HG02870 (cell line): ENCODE results near the gene MAP3K3.
"Not testable (repeated sequence)": the region's sequence is repeated elsewhere in the genome, so short reads cannot be mapped to it uniquely, and the experiment has no call there.

ENCODE experiments used
- ATAC-seq: cut with Tn5 transposase; IDR thresholded peaks from one replicate; pipeline ENCODE4 v1.9.1; 2021; ENCODE audit warnings: mild to moderate bottlenecking, moderate library complexity; ENCODE audit not compliant: unreplicated experiment

The MAP3K3 gene

DNA sequence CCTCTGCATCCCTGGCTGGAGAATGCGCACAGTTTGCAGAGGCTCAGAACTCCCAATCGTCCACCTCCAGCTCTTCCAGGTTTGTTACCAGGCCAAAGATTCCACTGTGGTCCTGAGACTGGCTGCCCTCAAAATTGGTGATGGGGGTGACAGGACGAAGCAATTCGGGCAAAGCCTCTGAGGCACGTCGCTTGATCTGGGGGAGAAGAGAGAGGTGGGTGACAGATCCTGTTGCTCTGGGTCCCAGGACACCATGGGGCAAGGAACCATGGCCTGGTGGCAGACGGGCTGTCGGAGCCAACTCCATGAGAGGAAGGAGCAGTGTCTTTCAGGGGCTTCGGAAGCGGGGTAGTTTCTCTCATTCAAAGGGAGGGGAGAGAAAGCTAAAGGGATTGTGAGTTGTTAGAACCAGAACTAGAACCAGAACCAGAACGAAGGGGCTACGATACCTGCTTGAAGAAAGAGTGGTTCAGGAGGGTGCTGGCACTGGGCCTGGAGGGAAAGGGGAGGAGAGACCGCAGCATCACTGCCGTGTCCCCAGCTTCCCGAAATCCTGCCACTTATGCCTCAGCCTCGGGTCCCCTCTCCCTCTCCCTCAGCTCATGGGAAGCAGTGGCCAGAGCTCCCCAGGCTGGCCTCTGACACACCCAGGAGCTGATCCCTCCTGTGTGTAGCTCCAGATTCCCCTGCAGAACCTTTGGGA, 81.5 kb downstream of the MAP3K3 start:
- ATAC-seq = no peak

DNA sequence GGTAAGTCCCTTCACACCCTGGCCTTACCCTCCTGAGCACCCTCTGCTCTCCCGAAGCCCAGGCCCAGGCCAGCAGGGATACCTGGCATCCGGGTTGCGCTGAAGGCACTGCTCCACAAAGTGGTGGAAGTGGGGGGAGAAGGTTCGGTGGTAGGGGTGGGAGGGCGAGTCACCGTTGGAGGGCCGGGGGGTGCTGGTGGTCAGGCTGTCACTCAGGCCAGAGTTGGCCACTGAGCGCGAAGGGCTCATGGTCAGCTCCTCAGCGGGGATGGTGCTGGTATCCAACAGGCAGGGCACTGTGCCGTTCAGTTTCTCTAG, 82.0 kb downstream of the MAP3K3 start:
- no peak for ATAC-seq

DNA sequence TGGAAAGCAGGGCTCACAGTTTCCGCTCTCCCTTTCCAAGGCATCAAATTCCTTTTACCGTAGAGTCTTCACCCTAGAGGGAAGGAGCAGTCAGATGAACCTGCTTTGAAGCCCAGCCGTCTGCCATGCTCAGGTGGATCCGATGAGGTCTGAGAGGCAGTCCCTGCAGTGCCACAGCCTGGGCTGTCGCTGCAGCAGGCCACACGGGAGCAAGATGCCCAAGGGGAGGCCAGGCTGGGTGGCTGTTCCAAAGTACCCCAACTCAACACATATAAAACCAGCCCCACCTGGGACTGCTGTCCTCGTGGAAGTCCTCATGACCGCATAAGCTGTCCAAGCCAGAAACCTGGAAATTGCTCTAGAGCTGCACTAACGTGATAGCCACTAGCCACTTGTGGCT, 82.6 kb downstream of the MAP3K3 start:
- ATAC-seq = no peak

DNA sequence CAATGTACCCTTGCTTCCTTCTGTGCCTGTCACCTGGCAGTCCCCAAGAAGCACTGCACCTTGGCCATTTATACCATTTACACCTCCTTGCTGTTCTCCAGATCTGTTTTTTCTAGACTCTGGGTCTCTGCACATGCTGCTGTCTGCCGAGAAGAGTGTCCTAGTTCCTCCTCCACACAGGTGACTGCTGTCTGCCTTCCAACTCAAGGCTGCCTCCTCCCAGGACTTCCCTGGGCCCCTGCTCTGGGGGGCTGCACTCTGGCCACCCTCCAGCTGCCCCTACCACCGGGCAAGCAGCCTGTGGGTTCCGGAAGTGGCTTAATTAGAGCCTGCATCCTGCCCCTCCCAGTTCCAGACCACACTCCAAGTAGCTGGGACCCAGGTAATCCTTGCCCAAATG, 83.4 kb downstream of the MAP3K3 start:
- no peak for ATAC-seq

DNA sequence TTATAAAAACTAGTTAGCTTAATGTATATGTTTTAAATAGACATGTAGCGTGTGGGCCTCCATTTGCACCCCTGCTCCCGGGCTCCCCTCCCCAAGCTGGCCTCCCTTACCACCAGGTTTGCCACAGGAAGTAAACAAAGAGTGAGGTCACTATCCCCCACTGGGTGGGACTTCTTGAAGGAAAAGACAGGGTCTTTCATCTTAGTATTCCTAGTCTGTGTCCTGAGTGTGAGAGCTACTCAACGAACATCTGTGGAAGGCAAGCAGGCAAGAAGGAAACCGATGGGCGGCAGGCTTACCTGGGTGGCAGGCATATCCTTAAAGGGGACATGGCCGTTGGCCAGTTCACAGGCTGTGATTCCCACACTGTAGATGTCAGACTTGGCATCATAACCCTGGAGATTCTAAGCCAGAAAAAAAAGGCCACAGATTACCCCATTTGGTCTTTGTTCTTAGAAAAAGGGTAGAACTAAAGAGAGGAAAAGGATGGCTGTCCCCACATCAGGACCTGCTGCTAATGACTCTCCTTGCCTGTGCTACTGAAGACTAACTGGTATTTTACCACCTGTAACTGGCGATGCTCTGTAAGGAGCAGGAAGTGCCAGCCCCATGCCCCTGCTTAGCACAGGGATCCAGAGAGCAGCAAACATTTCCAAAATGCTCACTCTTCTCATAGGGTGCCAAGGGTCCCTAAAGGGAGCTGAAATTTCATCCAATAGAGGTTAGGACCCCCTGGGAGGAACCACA, 84.3 kb downstream of the MAP3K3 start:
- no peak for ATAC-seq

DNA sequence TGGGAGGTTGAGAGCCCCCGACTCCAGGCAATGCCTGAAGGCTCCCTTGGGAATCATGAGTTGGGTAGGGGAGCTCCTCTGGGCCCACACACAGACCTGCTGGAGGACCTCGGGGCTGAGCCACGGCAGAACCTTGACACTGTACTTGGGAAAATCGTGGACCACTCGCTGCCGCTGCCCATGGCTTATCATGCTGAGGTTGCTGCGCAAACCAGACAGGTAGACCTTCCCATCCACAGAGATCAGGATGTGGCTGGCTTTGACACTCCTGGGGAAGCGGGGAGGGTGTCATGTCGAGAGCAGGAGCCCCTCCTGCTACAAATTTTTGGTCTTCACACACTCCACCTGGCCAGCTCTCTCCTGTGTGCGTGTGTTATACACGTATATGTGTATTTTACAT, 84.9 kb downstream of the MAP3K3 start:
- no peak for ATAC-seq

DNA sequence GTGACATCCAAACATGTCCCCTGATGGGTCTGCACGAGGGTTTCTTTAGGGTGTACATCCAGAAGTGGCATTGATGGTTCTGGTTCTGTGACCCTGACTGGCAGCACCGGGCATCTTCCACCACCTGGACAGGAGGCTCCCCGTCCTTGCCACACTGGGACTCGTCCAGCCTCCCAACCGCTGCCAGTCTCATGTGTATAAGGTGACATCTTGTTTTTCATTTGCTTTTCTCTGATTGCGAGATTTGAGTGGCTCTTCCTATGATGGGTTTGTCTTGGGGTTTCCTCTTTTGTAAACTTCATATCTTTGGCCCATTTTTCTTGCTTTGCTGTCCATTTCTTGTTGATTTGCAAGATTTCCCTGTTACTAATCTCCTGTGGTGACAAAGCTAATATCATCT, 86.9 kb downstream of the MAP3K3 start:
- ATAC-seq = no peak

DNA sequence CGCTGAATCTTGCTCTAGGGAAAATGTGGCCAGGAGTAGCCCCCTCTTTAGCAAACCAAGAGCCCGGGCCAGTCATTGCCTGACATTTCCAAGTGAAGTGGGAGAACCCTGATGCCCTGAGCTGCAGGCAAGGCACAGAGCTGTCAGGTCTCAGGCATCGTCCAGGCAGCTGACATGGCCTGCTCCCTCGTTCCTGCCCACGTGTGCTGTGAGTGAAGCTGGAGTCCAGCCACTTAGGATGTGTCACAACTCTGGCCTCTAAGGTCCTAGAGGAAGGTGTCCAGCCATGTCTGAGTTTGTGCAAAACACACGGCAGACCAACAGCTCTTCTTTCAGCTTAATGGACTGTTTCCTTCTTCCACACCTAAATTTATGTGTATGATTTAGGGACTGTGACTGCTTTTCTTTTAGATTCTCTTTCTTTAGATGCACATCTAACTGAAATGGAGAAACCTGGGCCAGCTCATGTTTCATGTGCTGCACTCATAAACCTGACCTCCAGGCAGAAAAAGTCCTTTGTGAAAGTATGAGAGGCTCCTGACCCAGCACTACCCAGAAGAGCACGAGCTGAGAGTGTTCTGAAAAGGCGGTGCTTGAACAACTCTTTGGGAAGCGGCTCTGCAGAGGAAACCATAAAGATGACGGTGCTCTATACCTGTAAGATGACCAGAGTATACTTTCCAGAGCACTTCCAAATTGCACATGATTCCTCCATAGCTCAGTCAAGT, 92.5 kb downstream of the MAP3K3 start:
- no peak for ATAC-seq

DNA sequence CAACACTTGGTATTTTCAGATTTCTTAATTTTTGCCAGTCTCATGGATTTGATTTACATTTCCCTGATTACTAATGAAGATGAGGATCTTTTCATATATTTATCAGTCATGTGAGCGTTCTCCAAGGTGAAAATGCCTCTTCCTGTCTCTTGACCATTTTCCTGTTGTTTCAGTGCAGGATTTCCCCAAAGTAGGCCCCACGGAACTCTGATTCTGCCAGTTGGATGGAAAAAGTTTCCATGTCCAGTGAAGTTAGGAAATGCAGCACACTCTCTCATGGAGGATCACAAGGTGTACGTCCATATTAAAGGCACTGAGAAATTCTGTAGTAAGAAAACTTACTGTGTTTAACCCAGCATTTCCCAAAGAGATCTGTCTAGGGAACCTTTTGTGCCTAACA, 94.2 kb downstream of the MAP3K3 start:
- ATAC-seq = no peak

DNA sequence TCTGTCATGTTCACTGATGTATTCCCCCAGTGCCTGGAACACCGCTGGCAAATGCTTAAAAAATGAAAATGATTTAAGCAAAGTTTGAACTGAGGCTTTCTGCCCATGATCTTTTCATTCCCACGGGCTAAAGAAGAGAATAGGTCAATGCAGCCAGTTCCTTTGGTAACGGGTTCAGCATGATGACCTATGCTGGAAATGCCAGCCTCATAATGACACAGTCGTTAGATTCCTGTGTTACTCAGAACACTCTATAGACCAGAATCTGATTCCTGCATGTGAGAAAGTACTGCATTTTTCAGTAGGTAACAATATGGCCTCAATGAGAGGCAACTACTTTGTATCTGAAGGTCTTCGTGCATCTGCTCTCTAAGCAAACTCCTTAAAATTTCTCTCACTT, 96.8 kb downstream of the MAP3K3 start:
- ATAC-seq = no peak

DNA sequence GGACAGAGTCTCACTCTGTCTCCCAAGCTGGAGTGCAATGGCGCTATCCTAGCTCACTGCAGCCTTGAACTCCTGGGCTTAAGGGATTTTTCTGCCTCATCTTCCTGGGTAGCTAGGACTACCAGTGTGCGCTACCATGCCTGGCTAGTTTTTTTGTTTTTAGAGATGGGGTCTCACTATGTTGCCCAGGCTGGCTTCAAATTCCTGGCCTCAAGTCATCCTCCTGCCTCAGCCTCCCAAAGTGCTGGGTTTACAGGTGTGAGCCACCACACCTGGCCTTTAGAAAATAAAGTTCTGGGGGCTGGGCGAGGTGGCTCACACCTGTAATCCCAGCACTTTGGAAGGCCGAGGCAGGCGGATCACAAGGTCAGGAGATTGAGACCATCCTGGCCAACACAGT, 98.0 kb downstream of the MAP3K3 start:
- ATAC-seq = not testable (repeated sequence)

DNA sequence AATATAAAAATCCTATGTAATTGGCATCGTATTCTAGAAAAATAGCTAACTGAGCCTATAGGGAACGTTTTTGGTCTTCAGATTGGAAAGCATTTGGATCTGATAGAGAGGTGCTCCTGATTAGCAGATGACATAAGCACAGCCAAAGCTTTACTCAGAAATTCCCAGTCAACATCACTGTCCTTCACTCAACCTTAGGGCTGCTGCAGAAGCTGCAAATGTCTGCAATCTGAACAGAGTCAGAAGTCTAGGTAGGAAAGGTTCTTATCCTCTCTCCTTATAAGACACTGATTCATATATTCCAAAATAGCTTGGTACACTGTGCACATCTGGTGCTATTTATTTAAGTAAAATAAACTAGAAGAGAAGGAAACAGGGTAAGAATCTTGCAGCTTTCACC, 100.2 kb downstream of the MAP3K3 start:
- ATAC-seq = no peak

DNA sequence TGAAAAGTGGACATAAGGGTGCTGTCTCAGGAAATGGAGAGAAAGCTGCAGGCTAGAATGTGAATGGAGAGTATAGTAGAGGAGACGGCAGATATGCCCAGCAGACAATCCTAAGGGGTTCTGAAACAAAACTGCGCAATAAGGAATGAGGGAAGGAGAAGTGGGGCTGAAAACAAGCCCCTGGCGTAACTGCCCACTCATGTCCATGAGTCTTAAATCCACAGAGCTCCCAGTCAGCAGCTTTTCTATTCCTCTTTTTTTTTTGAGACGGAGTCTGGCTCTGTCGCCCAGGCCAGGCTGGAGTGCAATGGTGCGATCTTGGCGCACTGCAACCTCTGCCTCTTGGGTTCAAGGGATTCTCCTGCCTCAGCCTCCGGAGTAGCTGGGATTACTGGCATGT, 113.5 kb downstream of the MAP3K3 start:
- no peak for ATAC-seq

DNA sequence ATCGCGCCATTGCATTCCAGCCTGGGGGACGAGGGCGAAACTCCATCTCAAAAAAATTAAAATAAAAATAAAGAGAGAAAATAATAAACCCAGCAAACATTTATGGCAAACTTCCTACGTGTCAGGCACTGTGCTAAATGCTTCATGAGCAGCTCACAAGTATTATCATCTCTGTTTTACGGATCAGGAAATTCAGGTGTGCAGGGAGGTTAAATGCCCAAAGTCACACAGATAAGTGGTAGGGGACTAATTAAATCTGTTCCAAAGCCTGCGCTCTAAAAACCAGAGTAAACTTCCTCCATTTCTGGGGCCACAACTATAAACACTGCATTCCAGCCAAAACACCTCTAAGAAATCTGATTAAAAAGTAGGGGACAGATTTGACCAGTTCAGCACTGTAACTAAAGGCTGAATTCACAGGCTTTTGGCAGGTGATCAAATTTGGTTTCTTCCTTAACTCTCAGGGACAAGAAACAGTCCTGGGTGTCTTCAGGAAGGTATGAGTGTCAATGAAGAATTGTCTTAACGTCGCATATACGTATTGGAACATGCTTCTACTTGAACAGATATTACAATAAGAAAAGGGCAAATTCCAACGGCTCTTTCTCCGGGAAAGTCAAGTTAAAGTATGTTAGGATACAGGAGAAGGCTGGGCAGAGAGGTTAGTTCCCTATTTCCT, 118.4 kb downstream of the MAP3K3 start:
- ATAC-seq = no peak

DNA sequence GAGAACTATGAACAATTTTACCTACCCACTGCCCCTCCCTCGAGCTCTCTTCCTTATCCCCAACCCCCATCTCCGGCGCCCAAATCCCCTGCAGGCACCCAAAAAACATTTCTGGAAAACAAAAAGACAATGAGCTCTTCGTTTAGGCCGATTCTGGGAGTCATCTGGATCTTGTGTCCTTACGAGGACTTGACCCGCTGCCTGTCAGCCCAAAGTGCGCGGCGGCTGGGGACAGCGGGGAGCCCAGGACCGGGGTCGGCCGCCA, 118.9 kb downstream of the MAP3K3 start:
- ATAC-seq = no peak

DNA sequence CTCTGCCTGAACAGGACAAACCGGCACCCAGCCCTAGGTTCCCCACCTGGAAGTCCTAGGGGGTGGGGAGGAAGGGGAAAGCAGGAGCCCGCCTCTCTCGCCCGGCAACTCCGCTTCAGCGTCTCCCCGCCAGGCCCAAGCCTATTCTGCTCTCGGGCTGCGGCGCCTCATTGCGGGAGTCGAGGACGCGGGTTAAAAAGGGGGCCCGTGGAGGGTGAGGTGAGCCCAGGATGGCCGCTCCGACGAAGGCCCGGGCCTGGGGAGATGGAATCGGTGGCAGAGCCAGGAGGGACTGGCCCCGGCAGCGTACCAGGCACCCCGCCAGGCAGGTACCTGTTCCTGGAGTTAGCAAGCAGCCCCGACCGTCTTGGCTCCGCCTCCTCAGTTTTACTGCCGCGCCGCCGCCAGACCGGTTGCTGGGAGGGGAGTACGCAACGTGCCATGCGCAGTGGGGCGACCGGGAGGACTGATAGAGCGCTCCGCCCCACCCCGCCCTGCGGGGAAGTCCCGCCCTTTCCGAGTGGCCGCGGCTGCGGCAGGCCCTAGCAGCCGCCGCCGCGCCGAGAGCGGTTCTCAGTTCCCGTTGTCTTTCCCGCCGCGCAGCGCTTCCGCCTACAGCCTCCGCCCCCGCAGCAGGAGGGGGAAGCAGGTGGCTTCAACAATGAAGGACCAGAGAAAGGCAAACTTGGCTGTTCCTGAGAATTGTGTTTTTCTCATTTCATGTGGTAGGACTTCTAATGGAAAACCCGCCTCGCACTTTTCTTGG, 119.4 kb downstream of the MAP3K3 start, which contains the start of gene STRADA:
Gene STRADA (minus strand): TSS at position 392 of the 766 bp plus-strand sequence. CDS start 13,430 bp downstream, outside the sequence.
- peak; percentile 80 for ATAC-seq
